Activated CD4-positive, alpha-beta T cell treated with anti-CD3 and anti-CD28 coated beads, Interleukin-2, amount 50 U/mL, for 4 hours (primary cell): ENCODE measurements around the gene FOLR3.
A peak's percentile ranks its signal among the peaks of the same experiment; 100 is the strongest.
"Not testable (repeated sequence)": the region's sequence is repeated elsewhere in the genome, so short reads cannot be mapped to it uniquely, and the experiment has no call there.

ENCODE experiments used
- DNase-seq, 2 experiments: peaks; one replicate each; pipeline ENCODE4 v3.0.0-alpha.2; 2020

Gene FOLR3

GRCh38 chr11:72135473-72135872, at the start of gene FOLR3:
FOLR3 (plus strand) TSS chr11:72135725; CDS start chr11:72135953, 228 bp downstream.
- DNase-seq: not testable (repeated sequence)

DNA sequence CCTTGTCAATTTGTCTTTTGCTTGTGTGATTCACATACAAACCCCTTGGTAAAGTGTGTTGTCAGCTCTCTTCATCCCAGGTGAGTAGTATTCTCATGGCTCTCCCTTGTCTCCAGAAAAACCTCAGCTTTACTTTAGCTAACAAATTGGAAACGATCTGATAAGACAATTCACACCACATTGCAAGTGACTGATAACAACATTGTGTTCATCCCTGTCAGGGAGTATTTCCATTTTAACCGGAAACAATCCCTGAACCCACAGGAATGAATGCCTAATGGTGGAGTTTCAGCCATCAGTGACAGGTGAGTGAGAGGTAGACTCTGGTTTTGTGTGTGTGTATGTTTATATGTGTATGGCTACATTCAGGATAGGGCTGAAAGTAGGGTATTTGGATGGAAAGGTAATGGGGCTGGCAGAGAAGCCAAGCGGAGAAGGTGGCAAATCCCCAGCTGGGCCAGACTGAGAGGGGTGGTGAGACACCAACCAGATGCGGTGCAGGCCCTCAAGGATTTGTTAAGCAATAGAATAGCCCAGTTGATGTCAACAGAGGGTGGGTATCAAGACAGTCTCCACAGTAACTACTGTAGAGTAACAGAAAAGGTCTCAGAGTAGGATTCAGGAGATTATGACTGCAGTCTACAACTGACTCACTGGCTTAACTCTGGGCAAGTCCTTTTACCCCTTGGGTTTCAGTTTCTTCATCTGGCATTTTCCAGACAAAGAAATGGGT, 47.3 kb upstream of the FOLR3 start:
- no peak for DNase-seq

- DNase-seq: peak; percentile 68 to 73
Measured at GRCh38 chr11:72091292-72091691, 44.2 kb upstream of the FOLR3 start.

GRCh38 chr11:72098741-72099140, 36.8 kb upstream of the FOLR3 start:
- no peak for DNase-seq

GRCh38 chr11:72100009-72100408, 35.5 kb upstream of the FOLR3 start:
- no peak for DNase-seq

DNA sequence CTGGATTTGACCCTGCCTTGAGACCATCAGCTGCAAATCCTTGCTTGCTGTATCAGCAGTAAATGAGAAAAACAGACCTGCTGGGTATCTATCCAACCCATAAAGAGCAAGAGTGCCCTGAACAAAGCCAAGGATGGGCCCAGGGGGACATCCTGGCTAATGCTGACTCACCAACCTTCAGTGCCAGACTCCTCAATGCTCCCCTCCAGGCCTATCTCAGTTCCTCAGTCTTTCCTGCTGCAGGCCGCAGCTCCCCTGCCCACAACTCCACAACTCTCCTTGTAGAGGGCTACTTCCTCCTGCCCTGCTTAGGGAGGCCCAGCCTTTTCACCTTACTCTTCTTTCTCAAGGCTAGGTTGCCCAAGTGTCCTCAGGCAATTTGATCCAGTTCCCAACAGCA, 35.1 kb upstream of the FOLR3 start:
- no peak for DNase-seq

GRCh38 chr11:72102162-72102561, 33.4 kb upstream of the FOLR3 start:
- no peak for DNase-seq

DNA sequence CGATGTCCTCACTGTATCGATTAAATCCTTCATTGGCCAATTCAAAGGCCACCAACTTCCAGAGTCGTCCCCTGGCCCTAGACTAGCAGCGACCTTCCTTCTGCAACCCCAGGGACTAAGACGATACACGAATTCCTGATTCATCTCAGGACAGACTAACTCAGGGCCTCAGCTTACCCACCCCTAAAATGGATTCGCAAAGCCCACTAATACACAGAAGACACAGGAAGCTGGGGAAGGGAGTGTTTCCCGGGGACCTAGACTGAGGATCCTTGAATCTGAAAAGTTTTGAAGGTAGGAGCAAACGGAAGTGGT, 32.9 kb upstream of the FOLR3 start:
- DNase-seq: no peak

- DNase-seq: peak; percentile 97
Measured at GRCh38 chr11:72102946-72103753, 32.4 kb upstream of the FOLR3 start, which contains the start of gene LAMTOR1. LAMTOR1 (minus strand) TSS chr11:72103297; CDS start chr11:72103224, 73 bp downstream.

DNA sequence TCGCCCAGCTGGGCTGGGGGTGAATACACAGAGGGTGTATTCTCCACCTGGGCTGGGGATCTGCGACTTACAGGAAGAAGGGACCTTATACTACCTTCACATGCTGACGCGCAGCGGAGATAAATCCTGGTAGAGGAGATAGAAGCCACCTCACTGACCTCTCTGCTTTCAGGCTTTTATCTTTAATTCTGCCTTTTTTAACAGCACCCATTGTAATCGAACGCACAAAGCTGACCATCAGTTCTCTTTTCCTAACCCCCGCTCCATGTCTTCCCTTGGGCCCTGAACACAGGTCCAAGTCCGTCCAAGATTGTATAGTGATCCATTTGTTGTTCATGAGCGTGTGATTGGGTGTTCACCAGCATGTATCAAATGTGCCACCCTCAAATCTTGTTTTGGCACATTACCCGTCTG, 31.8 kb upstream of the FOLR3 start:
- DNase-seq: no peak

GRCh38 chr11:72105888-72106287, 29.6 kb upstream of the FOLR3 start, which contains the start of gene TOMT:
TOMT (plus strand) TSS chr11:72105924; CDS start chr11:72105952, 28 bp downstream.
- DNase-seq: no peak

DNA sequence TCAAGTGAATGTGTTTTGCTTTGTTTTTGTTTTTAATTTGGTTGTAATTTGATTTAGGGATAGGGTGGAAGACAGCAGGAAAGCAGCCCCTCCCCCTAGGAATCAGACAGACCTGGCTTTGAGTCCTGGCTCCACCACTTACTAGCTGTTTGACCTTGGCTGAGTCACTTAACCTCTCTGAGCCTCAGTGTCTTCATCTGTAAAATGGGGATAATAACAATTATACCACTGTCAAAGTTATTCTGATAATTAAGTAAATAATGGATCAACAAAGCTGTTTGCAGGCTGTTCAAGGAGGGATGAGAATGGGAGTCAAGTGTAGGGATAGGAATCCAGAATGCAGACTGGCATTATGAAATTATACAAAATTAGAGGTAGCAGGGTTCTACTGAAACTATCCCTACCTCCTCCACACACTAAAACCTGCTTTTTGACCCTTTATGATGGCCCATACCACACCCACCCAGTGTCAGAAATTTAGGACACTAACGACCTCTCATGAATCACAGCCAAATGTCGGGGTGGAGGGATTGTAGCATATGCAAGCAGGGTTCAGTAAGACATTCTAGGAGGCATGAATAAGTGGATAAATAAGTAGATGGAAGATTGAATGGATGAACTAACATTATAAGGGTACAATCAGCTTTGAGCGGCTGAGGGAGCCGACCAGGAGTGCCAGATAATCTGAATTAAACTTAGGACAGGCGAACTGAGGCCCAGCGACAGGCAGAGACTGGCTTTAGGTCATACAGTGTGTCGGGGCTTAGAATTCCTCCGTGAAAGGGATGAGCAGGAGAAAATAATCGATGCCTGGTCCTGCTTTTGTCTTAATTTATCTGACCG, 24.0 kb upstream of the FOLR3 start:
- no peak for DNase-seq

- DNase-seq: peak; percentile 99
Measured at GRCh38 chr11:72112143-72112977, 23.2 kb upstream of the FOLR3 start, which contains the start of gene ANAPC15. ANAPC15 (minus strand) TSS chr11:72112695; CDS start chr11:72111276, 1,419 bp downstream.

DNA sequence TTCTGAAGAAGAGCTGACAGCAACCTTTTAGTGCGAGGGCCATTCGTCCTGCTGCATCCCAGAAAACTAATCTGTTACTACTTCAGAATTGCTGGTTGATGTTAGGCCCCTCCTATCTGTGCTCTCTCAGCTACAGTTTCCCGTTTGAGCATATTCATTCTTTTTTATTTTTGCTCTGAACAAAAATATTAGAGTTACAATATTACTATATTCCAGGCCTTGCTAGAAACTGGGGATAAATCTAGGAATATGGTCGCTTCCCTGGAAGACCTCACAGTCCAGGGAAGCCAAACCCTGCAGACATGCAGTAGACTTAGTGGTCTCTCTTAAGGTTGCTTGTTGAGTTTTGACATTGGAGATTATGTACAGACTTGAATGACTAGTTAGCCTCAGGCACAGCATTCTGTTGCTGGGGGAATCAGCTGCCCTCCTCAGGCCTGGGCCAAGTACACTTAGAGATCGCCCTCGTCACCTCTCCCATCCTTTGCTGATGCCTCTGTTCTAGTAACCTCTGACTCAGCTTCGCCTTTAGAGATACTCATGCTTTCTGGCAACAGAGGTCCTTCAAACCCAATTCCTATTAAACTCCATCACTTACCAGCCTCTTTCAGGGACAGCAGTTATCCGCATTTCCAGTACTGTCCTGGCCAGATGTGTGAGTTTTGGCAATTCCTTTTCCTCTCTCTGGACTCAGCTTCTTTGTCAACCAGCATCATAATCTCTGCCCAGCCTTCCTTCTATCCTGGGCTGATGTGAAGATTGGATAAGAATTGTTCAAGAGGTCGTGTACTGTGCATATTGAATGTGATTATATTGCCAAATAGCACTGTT, 22.3 kb upstream of the FOLR3 start:
- no peak for DNase-seq

DNA sequence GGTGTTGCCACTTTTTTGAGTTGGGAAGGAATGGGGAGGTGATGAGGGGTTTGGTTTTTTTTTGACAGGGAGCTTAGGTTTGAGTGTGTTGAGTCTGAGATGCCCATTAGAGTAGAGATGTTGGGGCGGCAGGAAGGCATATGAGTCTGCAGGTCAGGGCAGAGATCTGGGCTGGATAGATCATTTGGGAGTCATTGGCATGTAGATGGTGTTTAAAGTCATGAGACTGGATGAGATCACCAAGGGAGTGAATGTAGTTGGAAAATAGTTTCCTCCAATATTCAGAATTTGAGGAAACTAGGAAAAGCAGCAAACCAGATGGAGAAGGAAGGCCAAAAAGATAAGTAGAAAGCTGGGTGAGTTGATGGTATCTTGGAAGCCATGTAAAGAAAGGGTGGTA, 21.0 kb upstream of the FOLR3 start:
- DNase-seq: no peak

- no peak for DNase-seq
Measured at GRCh38 chr11:72116019-72116755, 19.3 kb upstream of the FOLR3 start.

DNA sequence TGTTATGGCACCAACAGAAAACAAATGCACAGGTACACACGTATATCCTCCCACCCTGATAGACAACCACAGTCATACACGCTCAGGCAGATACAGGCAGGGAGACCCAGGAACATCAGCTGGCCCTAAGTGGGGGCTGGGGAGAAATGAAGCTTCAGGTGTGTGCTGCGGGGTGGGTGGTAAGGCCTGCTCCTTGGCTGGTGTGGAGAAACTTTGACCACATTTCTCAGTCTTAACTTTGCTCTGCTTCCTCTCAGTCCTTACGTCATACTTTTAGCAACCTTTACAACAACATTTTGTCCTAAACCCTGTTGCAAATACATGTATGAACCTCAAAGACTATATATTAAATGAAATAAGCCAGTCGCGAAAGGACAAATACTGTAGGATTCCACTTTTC, 16.3 kb upstream of the FOLR3 start:
- DNase-seq: no peak

- DNase-seq: no peak
Measured at GRCh38 chr11:72120930-72121329, 14.6 kb upstream of the FOLR3 start.

GRCh38 chr11:72122607-72123006, 12.9 kb upstream of the FOLR3 start:
- DNase-seq: no peak

- DNase-seq: no peak
Measured at GRCh38 chr11:72123117-72123653, 12.3 kb upstream of the FOLR3 start.
